OCI-LY1 (cell line): Measurements from ENCODE around the gene RMND5B.

Experiments
- CTCF ChIP-seq: fragments of 200-600 bp; sonication (generic), shearing (Covaris generic); IDR thresholded peaks from 2 replicates; pipeline ENCODE4 v1.5.1; 2017; ENCODE audit warnings: mild to moderate bottlenecking, antibody characterized with exemption, low read length, moderate library complexity, mixed read lengths
- EZH2 ChIP-seq: fragments of 200-600 bp; sonication (generic), shearing (Covaris generic); IDR thresholded peaks from 2 replicates; pipeline ENCODE4 v1.8.0; 2017; ENCODE audit warnings: borderline replicate concordance, mixed run types, mild to moderate bottlenecking, antibody characterized with exemption, low read length, moderate library complexity, mixed read lengths

GRCh38 chr5:178180141-178180863 lies 49.5 kb downstream of the RMND5B start:
- TF ChIP-seq EZH2 (no peak), CTCF (no peak)
